Measurements from ENCODE around the gene LAP3. TPM values are rescaled to one million over a fixed set of nuclear protein-coding genes. Genes with fewer than 3 reads are reported as not detected.

Gene LAP3
- total RNA-seq, 2 donors from 2014 or later = 72.5 to 97.7 TPM

GRCh38 chr4:17613761-17614415, 36.9 kb downstream of the LAP3 start:
- Mint-ChIP-seq H3K9me3 (no peaks in the 10 kb centered on the region), H3K27me3 (ENCODE audit: low read depth) (no peaks in the 10 kb centered on the region), H3K4me3 (peak overlapping the region; percentile 97 to 100), H3K36me3 (ENCODE audit: insufficient read depth in 2 of 2) (peaks cover 3 to 12% of the 10 kb centered on the region in 2 donors), H3K27ac (peak overlapping the region; percentile 100), H3K4me1 (ENCODE audit: low read depth) (peaks cover 46% of the 10 kb centered on the region)
- ATAC-seq (replicated peaks in 1 of 2) (peak; percentile 58 to 66), DNase-seq (peak in 1 of 2 donors; percentile 6)

- peak; percentile 94 to 96 for DNase-seq
- peak; percentile 89 to 91 for ATAC-seq (replicated peaks in 1 of 2)
These were observed 37.7 kb downstream of the LAP3 start, which contains the start of gene MED28 for GRCh38 chr4:17614416-17615299. Gene MED28, plus strand, starts transcription at chr4:17614641. Its CDS starts 14 bp downstream, at chr4:17614655.

GRCh38 chr4:17616283-17616682, 39.3 kb downstream of the LAP3 start:
- Mint-ChIP-seq H3K4me1 (ENCODE audit: low read depth) (peaks cover 55% of the 10 kb centered on the region), H3K4me3 (peak overlapping the region; percentile 71 to 74), H3K27ac (peak overlapping the region; percentile 75), H3K27me3 (ENCODE audit: low read depth) (no peaks in the 10 kb centered on the region), H3K9me3 (no peaks in the 10 kb centered on the region), H3K36me3 (ENCODE audit: insufficient read depth in 2 of 2) (peaks cover 6 to 23% of the 10 kb centered on the region in 2 donors)
- no peak for DNase-seq
- no peak for ATAC-seq (replicated peaks in 1 of 2)

More at GRCh38 chr4:17614416-17615299, 37.7 kb downstream of the LAP3 start, which contains the start of gene MED28:
- Mint-ChIP-seq H3K27ac (peak within 1 kb of the TSS; percentile 100), H3K4me1 (ENCODE audit: low read depth) (peaks cover 54% of the 10 kb centered on the region), H3K9me3 (no peaks in the 10 kb centered on the region), H3K36me3 (ENCODE audit: insufficient read depth in 2 of 2) (peaks cover 6 to 16% of the 10 kb centered on the region in 2 donors), H3K27me3 (ENCODE audit: low read depth) (no peaks in the 10 kb centered on the region), H3K4me3 (peak within 1 kb of the TSS; percentile 97 to 100)

- Mint-ChIP-seq H3K9me3 (no peaks in the 10 kb centered on the region), H3K4me1 (ENCODE audit: low read depth) (peaks cover 46% of the 10 kb centered on the region), H3K4me3 (peak overlapping the region in 1 of 2 donors; percentile 60), H3K27me3 (ENCODE audit: low read depth) (no peaks in the 10 kb centered on the region), H3K27ac (peak overlapping the region; percentile 79), H3K36me3 (ENCODE audit: insufficient read depth in 2 of 2) (peaks cover 9 to 34% of the 10 kb centered on the region in 2 donors)
- ATAC-seq (replicated peaks in 1 of 2) = no peak
- DNase-seq = no peak
These were observed 41.9 kb downstream of the LAP3 start for GRCh38 chr4:17618926-17619325.

- peaks cover 10 to 34% of the 10 kb centered on the region in 2 donors for H3K36me3 Mint-ChIP-seq (ENCODE audit: insufficient read depth in 2 of 2)
- no peaks in the 10 kb centered on the region for H3K27me3 Mint-ChIP-seq (ENCODE audit: low read depth)
- ATAC-seq (replicated peaks in 1 of 2) (no peak), DNase-seq (no peak)
- peaks cover 41% of the 10 kb centered on the region for H3K4me1 Mint-ChIP-seq (ENCODE audit: low read depth)
- peak overlapping the region; percentile 79 for H3K27ac Mint-ChIP-seq
- H3K4me3 Mint-ChIP-seq = no peak overlapping the region
- H3K9me3 Mint-ChIP-seq = no peaks in the 10 kb centered on the region
These were observed 42.6 kb downstream of the LAP3 start for GRCh38 chr4:17619416-17620105.

GRCh38 chr4:17623451-17624001, 46.5 kb downstream of the LAP3 start:
- Mint-ChIP-seq H3K27me3 (ENCODE audit: low read depth) (no peaks in the 10 kb centered on the region), H3K4me3 (no peak overlapping the region), H3K36me3 (ENCODE audit: insufficient read depth in 2 of 2) (peaks cover 17 to 47% of the 10 kb centered on the region in 2 donors), H3K27ac (peak overlapping the region; percentile 57), H3K9me3 (no peaks in the 10 kb centered on the region), H3K4me1 (ENCODE audit: low read depth) (peaks cover 13% of the 10 kb centered on the region)
- DNase-seq (no peak), ATAC-seq (replicated peaks in 1 of 2) (no peak)

GRCh38 chr4:17624821-17625220, 47.8 kb downstream of the LAP3 start:
- H3K36me3 Mint-ChIP-seq (ENCODE audit: insufficient read depth in 2 of 2) = peaks cover 13 to 46% of the 10 kb centered on the region in 2 donors
- DNase-seq (no peak), ATAC-seq (replicated peaks in 1 of 2) (no peak)
- no peak overlapping the region for H3K27ac Mint-ChIP-seq
- peaks cover 5% of the 10 kb centered on the region for H3K4me1 Mint-ChIP-seq (ENCODE audit: low read depth)
- no peaks in the 10 kb centered on the region for H3K27me3 Mint-ChIP-seq (ENCODE audit: low read depth)
- H3K4me3 Mint-ChIP-seq = no peak overlapping the region
- H3K9me3 Mint-ChIP-seq = no peaks in the 10 kb centered on the region

GRCh38 chr4:17630228-17630627, 53.2 kb downstream of the LAP3 start:
- no peak overlapping the region for H3K4me3 Mint-ChIP-seq
- ATAC-seq (replicated peaks in 1 of 2) = no peak
- peaks cover 9 to 30% of the 10 kb centered on the region in 2 donors for H3K36me3 Mint-ChIP-seq (ENCODE audit: insufficient read depth in 2 of 2)
- H3K9me3 Mint-ChIP-seq = no peaks in the 10 kb centered on the region
- no peak overlapping the region for H3K27ac Mint-ChIP-seq
- H3K4me1 Mint-ChIP-seq (ENCODE audit: low read depth) = peaks cover 5% of the 10 kb centered on the region
- DNase-seq = no peak
- no peaks in the 10 kb centered on the region for H3K27me3 Mint-ChIP-seq (ENCODE audit: low read depth)

- Mint-ChIP-seq H3K9me3 (no peaks in the 10 kb centered on the region), H3K4me1 (ENCODE audit: low read depth) (peaks cover 3% of the 10 kb centered on the region), H3K36me3 (ENCODE audit: insufficient read depth in 2 of 2) (peaks cover 2 to 10% of the 10 kb centered on the region in 2 donors), H3K27me3 (ENCODE audit: low read depth) (no peaks in the 10 kb centered on the region), H3K4me3 (no peak overlapping the region), H3K27ac (no peak overlapping the region)
- DNase-seq = no peak
- ATAC-seq (replicated peaks in 1 of 2) = no peak
These were observed 56.6 kb downstream of the LAP3 start for GRCh38 chr4:17633600-17633999.

- ATAC-seq (replicated peaks in 1 of 2) (no peak), DNase-seq (no peak)
- Mint-ChIP-seq H3K9me3 (no peaks in the 10 kb centered on the region), H3K27ac (no peak overlapping the region), H3K27me3 (ENCODE audit: low read depth) (no peaks in the 10 kb centered on the region), H3K36me3 (ENCODE audit: insufficient read depth in 2 of 2) (peaks cover 2 to 7% of the 10 kb centered on the region in 2 donors), H3K4me1 (ENCODE audit: low read depth) (no peaks in the 10 kb centered on the region), H3K4me3 (no peak overlapping the region)
These were observed 58.1 kb downstream of the LAP3 start for GRCh38 chr4:17635056-17635455.

GRCh38 chr4:17636341-17636695, 59.3 kb downstream of the LAP3 start:
- Mint-ChIP-seq H3K4me3 (no peak overlapping the region), H3K4me1 (ENCODE audit: low read depth) (no peaks in the 10 kb centered on the region), H3K27ac (no peak overlapping the region), H3K9me3 (no peaks in the 10 kb centered on the region), H3K36me3 (ENCODE audit: insufficient read depth in 2 of 2) (peaks cover 2 to 6% of the 10 kb centered on the region in 2 donors), H3K27me3 (ENCODE audit: low read depth) (no peaks in the 10 kb centered on the region)
- DNase-seq (no peak), ATAC-seq (replicated peaks in 1 of 2) (peak in 1 of 2 donors; percentile 11)

- Mint-ChIP-seq H3K9me3 (no peaks in the 10 kb centered on the region), H3K4me1 (ENCODE audit: low read depth) (no peaks in the 10 kb centered on the region), H3K36me3 (ENCODE audit: insufficient read depth in 2 of 2) (peaks cover 2 to 3% of the 10 kb centered on the region in 2 donors), H3K27ac (no peak overlapping the region), H3K4me3 (no peak overlapping the region), H3K27me3 (ENCODE audit: low read depth) (no peaks in the 10 kb centered on the region)
- ATAC-seq (replicated peaks in 1 of 2) (peak; percentile 83 to 85), DNase-seq (peak; percentile 71 to 75)
These were observed 60.0 kb downstream of the LAP3 start for GRCh38 chr4:17636696-17637622.

Data from activated T-cell treated with anti-CD3 and anti-CD28 coated beads, Interleukin-2, amount 50 U/mL, for 72 hours (primary cell).